ENCODE results near the gene KRTAP4-7.

GRCh38 chr17:41060052-41060604 is 23.8 kb upstream of the KRTAP4-7 start, which contains the start of gene KRTAP2-3:
- TF ChIP-seq EZH2 (IDR thresholded peaks at IDR 0.05) (no peak), POLR2AphosphoS5 (IDR thresholded peaks at IDR 0.05; ENCODE audit: borderline replicate concordance, low read depth, low read length) (no peak), FOXP2 (optimal IDR thresholded peaks at IDR 0.05; ENCODE audit: control extremely low read depth, extremely low read length, insufficient read depth) (no peak)
